OCI-LY1 (cell line): Measurements from ENCODE around the gene PNCK.

Experiments used
- EZH2 ChIP-seq: fragments of 200-600 bp; sonication (generic), shearing (Covaris generic); IDR thresholded peaks from 2 replicates; pipeline ENCODE4 v1.8.0; 2017; ENCODE audit warnings: borderline replicate concordance, mixed run types, mild to moderate bottlenecking, antibody characterized with exemption, low read length, moderate library complexity, mixed read lengths
- TF ChIP-seq, protein P1 (sequence below): fragments of 200-600 bp; sonication (generic), shearing (Covaris generic); IDR thresholded peaks from 2 replicates; pipeline ENCODE4 v1.5.1; 2017; ENCODE audit warnings: mild to moderate bottlenecking, antibody characterized with exemption, low read length, moderate library complexity, mixed read lengths

- TF ChIP-seq, protein P1, sequence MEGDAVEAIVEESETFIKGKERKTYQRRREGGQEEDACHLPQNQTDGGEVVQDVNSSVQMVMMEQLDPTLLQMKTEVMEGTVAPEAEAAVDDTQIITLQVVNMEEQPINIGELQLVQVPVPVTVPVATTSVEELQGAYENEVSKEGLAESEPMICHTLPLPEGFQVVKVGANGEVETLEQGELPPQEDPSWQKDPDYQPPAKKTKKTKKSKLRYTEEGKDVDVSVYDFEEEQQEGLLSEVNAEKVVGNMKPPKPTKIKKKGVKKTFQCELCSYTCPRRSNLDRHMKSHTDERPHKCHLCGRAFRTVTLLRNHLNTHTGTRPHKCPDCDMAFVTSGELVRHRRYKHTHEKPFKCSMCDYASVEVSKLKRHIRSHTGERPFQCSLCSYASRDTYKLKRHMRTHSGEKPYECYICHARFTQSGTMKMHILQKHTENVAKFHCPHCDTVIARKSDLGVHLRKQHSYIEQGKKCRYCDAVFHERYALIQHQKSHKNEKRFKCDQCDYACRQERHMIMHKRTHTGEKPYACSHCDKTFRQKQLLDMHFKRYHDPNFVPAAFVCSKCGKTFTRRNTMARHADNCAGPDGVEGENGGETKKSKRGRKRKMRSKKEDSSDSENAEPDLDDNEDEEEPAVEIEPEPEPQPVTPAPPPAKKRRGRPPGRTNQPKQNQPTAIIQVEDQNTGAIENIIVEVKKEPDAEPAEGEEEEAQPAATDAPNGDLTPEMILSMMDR, result no peak
- TF ChIP-seq EZH2, result no peak
Observed at GRCh38 chrX:153692611-153693156, 19.1 kb upstream of the PNCK start.
